ENCODE data around the gene CLPX.

- no peak for TF ChIP-seq TAF1 (IDR thresholded peaks at IDR 0.05; ENCODE audit: borderline replicate concordance, insufficient read depth, low read length)
- no peak for TF ChIP-seq FOXP2 (optimal IDR thresholded peaks at IDR 0.05; ENCODE audit: borderline replicate concordance, extremely low read depth, extremely low read length, insufficient read depth)
- TF ChIP-seq SIN3A (IDR thresholded peaks at IDR 0.05; ENCODE audit: borderline replicate concordance, insufficient read depth, low read length): no peak
- no peak for TF ChIP-seq REST (IDR thresholded peaks at IDR 0.05; ENCODE audit: insufficient read depth in 1 of 2, low read depth in 2 of 2, low read length in 2 of 2)
- no peak for TF ChIP-seq POLR2AphosphoS5 (IDR thresholded peaks at IDR 0.05; ENCODE audit: low read depth, low read length)
These were observed 25.8 kb upstream of the CLPX start, which contains the start of gene CILP for GRCh38 chr15:65210770-65211481.

Measured in PFSK-1 (cell line).